HCT116 (cell line): ENCODE data around the gene ACRV1. TPM values are rescaled to one million over a fixed set of nuclear protein-coding genes. Genes with fewer than 3 reads are reported as not detected.

Experiments
- ATAC-seq: fragments of 200-7000 bp; cut with Tn5 transposase; 2 replicates; pipeline ENCODE4 v1.9.1; 2020; ENCODE audit warnings: mild to moderate bottlenecking, moderate library complexity
- BruUV-seq: library from RNA; stranded (reverse); fragments of 400-500 nt; replicated peaks from 2 replicates; lab custom pipeline; 2021; lab: Mats Ljungman, UMichigan
- CTCF ChIA-PET: fragments of 300-600 bp; sonication (Branson Sonifier 250); formaldehyde crosslinking; loops from one replicate; lab custom pipeline; 2021; ENCODE audit warnings: antibody characterized with exemption; lab: Charles Lee
- POLR2A ChIA-PET: fragments of 300-600, 350-600 bp; sonication (Branson Sonifier 250); formaldehyde crosslinking; loops from one replicate; lab custom pipeline; 2021; ENCODE audit warnings: antibody characterized with exemption; lab: Charles Lee
- RAD21 ChIA-PET, 2 experiments: fragments of 300-600 bp; sonication (Branson Sonifier 250); formaldehyde crosslinking; loops; one replicate each; lab custom pipeline; 2023; ENCODE audit warnings: low total read pairs in 2 of 2; ENCODE audit not compliant: uncharacterized antibody in 2 of 2, unreplicated experiment in 2 of 2, low non-redundant PET in 1 of 2; lab: Charles Lee
- DNase-seq: peaks from one replicate; pipeline ENCODE4 v3.0.0-alpha.2; 2010; ENCODE audit warnings: low read depth, low spot score
- H2AFZ ChIP-seq: fragments of 200-600 bp; shearing (Covaris generic), sonication (generic); 2 replicates; pipeline ENCODE4 v1.6.1; 2017; ENCODE audit warnings: low read depth, mixed run types, mixed read lengths, antibody characterized with exemption, low read length; ENCODE audit not compliant: poor library complexity, severe bottlenecking
- H3K27ac ChIP-seq: 2 replicates; pipeline ENCODE4 v1.5.1; 2012; ENCODE audit warnings: low read depth, low read length
- H3K27me3 ChIP-seq: fragments of 200-600 bp; sonication (generic); 2 replicates; pipeline ENCODE4 v1.6.1; 2016; ENCODE audit warnings: mixed run types, low read length, mixed read lengths; ENCODE audit not compliant: insufficient read depth
- H3K36me3 ChIP-seq, 2 experiments: fragments of 200-500 bp in 1 of 2; fragments of 200-600 bp in 1 of 2; sonication (Bioruptor generic) in 1 of 2; sonication (generic) in 1 of 2; 2 replicates each; pipeline versions ENCODE4 v1.5.1 to v1.6.1; 2014 to 2016; ENCODE audit warnings: low read length in 2 of 2, inconsistent platforms in 1 of 2, mixed read lengths in 1 of 2, mixed run types in 1 of 2; ENCODE audit not compliant: insufficient read depth in 2 of 2, control insufficient read depth in 1 of 2
- H3K4me1 ChIP-seq, 2 experiments: fragments of 200-600 bp in 1 of 2; sonication (generic) in 1 of 2; 2 replicates each; pipeline versions ENCODE4 v1.5.1 to v1.6.1; 2012 to 2017; ENCODE audit warnings: low read length in 2 of 2, inconsistent platforms in 1 of 2, mild to moderate bottlenecking in 1 of 2, mixed read lengths in 1 of 2, mixed run types in 1 of 2, moderate library complexity in 1 of 2; ENCODE audit not compliant: insufficient read depth in 2 of 2, control insufficient read depth in 1 of 2
- H3K4me2 ChIP-seq: fragments of 200-600 bp; sonication (generic); 2 replicates; pipeline ENCODE4 v1.6.1; 2017; ENCODE audit warnings: mixed run types, low read length, mixed read lengths
- H3K4me3 ChIP-seq, 2 experiments: fragments of 200-600 bp in 1 of 2; sonication (generic) in 1 of 2; replicated peaks in 1 of 2; 2 replicates each; pipeline ENCODE4 v1.5.1; 2011 to 2016; ENCODE audit warnings: low read length in 2 of 2, control low read depth in 1 of 2, low read depth in 1 of 2, mild to moderate bottlenecking in 1 of 2, mixed read lengths in 1 of 2, mixed run types in 1 of 2
- H3K79me2 ChIP-seq: fragments of 200-600 bp; sonication (generic); 2 replicates; pipeline ENCODE4 v1.6.1; 2017; ENCODE audit warnings: mild to moderate bottlenecking, mixed run types, low read length, moderate library complexity, mixed read lengths; ENCODE audit not compliant: insufficient read depth
- H3K9ac ChIP-seq: fragments of 200-600 bp; sonication (generic); 2 replicates; pipeline ENCODE4 v1.6.1; 2016; ENCODE audit warnings: low read length, mixed read lengths
- H3K9me2 ChIP-seq: fragments of 200-600 bp; sonication (generic), shearing (Covaris generic); 2 replicates; pipeline ENCODE4 v1.6.1; 2017; ENCODE audit warnings: mixed run types, mild to moderate bottlenecking, moderate library complexity; ENCODE audit not compliant: insufficient read depth
- H3K9me3 ChIP-seq, 2 experiments: fragments of 200-500 bp in 1 of 2; fragments of 200-600 bp in 1 of 2; sonication (Bioruptor generic) in 1 of 2; sonication (generic) in 1 of 2; 2 replicates each; pipeline ENCODE4 v1.6.1; 2014 to 2017; ENCODE audit warnings: low read length in 2 of 2, mixed read lengths in 2 of 2, inconsistent platforms in 1 of 2, low read depth in 1 of 2, mild to moderate bottlenecking in 1 of 2, mixed run types in 1 of 2, moderate library complexity in 1 of 2; ENCODE audit not compliant: control insufficient read depth in 1 of 2, insufficient read depth in 1 of 2
- H4K20me1 ChIP-seq: fragments of 200-600 bp; sonication (generic), shearing (Covaris generic); 2 replicates; pipeline ENCODE4 v1.6.1; 2017; ENCODE audit warnings: mixed run types, mild to moderate bottlenecking, moderate library complexity; ENCODE audit not compliant: insufficient read depth
- ATF3 ChIP-seq: IDR thresholded peaks from 2 replicates; pipeline ENCODE4 v1.6.1; 2012
- CTCF ChIP-seq, 3 experiments: fragments of 200-600 bp in 1 of 3; sonication (generic) in 1 of 3; IDR thresholded peaks in 2 of 3; conservative IDR thresholded peaks in 1 of 3; 2 replicates each; pipeline ENCODE4 v1.5.1; 2012 to 2017; ENCODE audit warnings: low read depth in 2 of 3, low read length in 2 of 3, antibody characterized with exemption in 1 of 3, borderline replicate concordance in 1 of 3, control low read depth in 1 of 3, mild to moderate bottlenecking in 1 of 3, mixed read lengths in 1 of 3, mixed run types in 1 of 3, moderate library complexity in 1 of 3; ENCODE audit not compliant: insufficient read depth in 1 of 3
- EGR1 ChIP-seq: IDR thresholded peaks from 2 replicates; pipeline ENCODE4 v1.6.1; 2012; ENCODE audit warnings: low read depth
- EZH2 ChIP-seq: fragments of 200-600 bp; sonication (generic); IDR thresholded peaks from 2 replicates; pipeline ENCODE4 v1.6.1; 2017; ENCODE audit warnings: antibody characterized with exemption, mixed run types
- FOSL1 ChIP-seq: IDR thresholded peaks from 2 replicates; pipeline ENCODE4 v1.6.1; 2012; ENCODE audit warnings: low read depth
- JUND ChIP-seq: IDR thresholded peaks from 2 replicates; pipeline ENCODE4 v1.6.1; 2012
- MAX ChIP-seq: IDR thresholded peaks from 2 replicates; pipeline ENCODE4 v1.6.1; 2012
- POLR2A ChIP-seq: IDR thresholded peaks from 2 replicates; pipeline ENCODE4 v1.7.0; 2011; ENCODE audit warnings: borderline replicate concordance; ENCODE audit not compliant: insufficient read depth, insufficient read length; ENCODE audit errors: extremely low read depth
- POLR2AphosphoS5 ChIP-seq: IDR thresholded peaks from 2 replicates; pipeline ENCODE4 v1.6.1; 2011; ENCODE audit warnings: mild to moderate bottlenecking, low read depth, low read length, moderate library complexity
- REST ChIP-seq: IDR thresholded peaks from 2 replicates; pipeline ENCODE4 v1.6.1; 2012; ENCODE audit warnings: low read depth
- SIN3A ChIP-seq: IDR thresholded peaks from 2 replicates; pipeline ENCODE4 v1.6.1; 2012; ENCODE audit warnings: low read depth
- SP1 ChIP-seq: IDR thresholded peaks from 2 replicates; pipeline ENCODE4 v1.6.1; 2012; ENCODE audit warnings: low read depth
- ZBTB33 ChIP-seq: IDR thresholded peaks from 2 replicates; pipeline ENCODE4 v1.6.1; 2011; ENCODE audit warnings: mild to moderate bottlenecking, low read length, moderate library complexity; ENCODE audit not compliant: insufficient replicate concordance; ENCODE audit errors: extremely low read depth
- ZNF274 ChIP-seq: fragments of 200-500 bp; sonication (Bioruptor generic); IDR thresholded peaks from 2 replicates; pipeline ENCODE4 v1.6.1; 2014; ENCODE audit warnings: mild to moderate bottlenecking, low read depth, low read length, inconsistent platforms
- intact Hi-C: fragments of 100-400 bp; cut with micrococcal nuclease; formaldehyde crosslinking; loops from 2 replicates; pipeline ENCODE4 v1.10.0; 2022
- total RNA-seq: library from RNA; stranded (reverse); gene quantifications from one replicate; pipeline ENCODE4 v1.2.1, GENCODE V29; 2021; ENCODE audit not compliant: unreplicated experiment

Gene ACRV1
- total RNA-seq, 1 experiment from 2014 or later: not detected

GRCh38 chr11:125688632-125689031, 8.0 kb upstream of the ACRV1 start (continued):
- no peak for TF ChIP-seq REST
- TF ChIP-seq MAX: no peak
- no peak for TF ChIP-seq ATF3
- TF ChIP-seq EZH2: no peak
- TF ChIP-seq, all 23 proteins: peak for 0

- no peak overlapping the region for H3K9ac ChIP-seq
- ChIA-PET POLR2A (no interaction called here), CTCF (interaction anchor here (1.3 kb wide), 1 partner anchor 8 kb away, joined by 3 read pairs; no protein-coding TSS in a partner anchor), RAD21 (no interaction called here)
- H3K36me3 ChIP-seq: no peaks in the 10 kb centered on the region
- H4K20me1 ChIP-seq: no peaks in the 10 kb centered on the region
- ATAC-seq (no peak), DNase-seq (no peak)
- H3K9me2 ChIP-seq: no peaks in the 10 kb centered on the region
- no peaks in the 10 kb centered on the region for H3K27me3 ChIP-seq
- no peak overlapping the region for H3K4me2 ChIP-seq
- no peaks in the 10 kb centered on the region for H3K9me3 ChIP-seq
- BruUV-seq: no TSS peak
- no peak overlapping the region for H2AFZ ChIP-seq
- no peaks in the 10 kb centered on the region for H3K79me2 ChIP-seq
- intact Hi-C loops: no loop called here
- H3K4me1 ChIP-seq: no peaks in the 10 kb centered on the region
- H3K27ac ChIP-seq: no peak overlapping the region
- no peak overlapping the region for H3K4me3 ChIP-seq
- TF ChIP-seq ATF3: no peak
- no peak for TF ChIP-seq POLR2A
- no peak for TF ChIP-seq SP1
- TF ChIP-seq FOSL1: no peak
- no peak for TF ChIP-seq CTCF (IDR thresholded peaks at IDR 0.05 in 2 of 3, conservative IDR thresholded peaks at IDR 0.05 in 1 of 3; ENCODE audit: borderline replicate concordance in 1 of 3, insufficient read depth in 1 of 3, low read depth in 2 of 3, low read length in 2 of 3)
- no peak for TF ChIP-seq POLR2AphosphoS5
- TF ChIP-seq EGR1: no peak
- no peak for TF ChIP-seq JUND
- TF ChIP-seq SIN3A: no peak
- TF ChIP-seq ZBTB33: no peak
- TF ChIP-seq ZNF274: no peak
Measured at GRCh38 chr11:125688066-125688465, 7.4 kb upstream of the ACRV1 start.
